Measurements from ENCODE around the gene LINC00632. TPM values are rescaled to one million over a fixed set of nuclear protein-coding genes. Genes with fewer than 3 reads are reported as not detected.

LINC00632 gene
- total RNA-seq (100 to 1,000 TPM in 6 of 10 donors, 10 to 100 TPM in 4; 51.3 to 189 (median 118) TPM), polyA plus RNA-seq (1 to 10 TPM; 1.4 to 4.3 TPM)
- long read RNA-seq, donor 1: 0 reads
- long read RNA-seq, donor 2: 0 reads
- long read RNA-seq, donor 3: 0 reads

DNA sequence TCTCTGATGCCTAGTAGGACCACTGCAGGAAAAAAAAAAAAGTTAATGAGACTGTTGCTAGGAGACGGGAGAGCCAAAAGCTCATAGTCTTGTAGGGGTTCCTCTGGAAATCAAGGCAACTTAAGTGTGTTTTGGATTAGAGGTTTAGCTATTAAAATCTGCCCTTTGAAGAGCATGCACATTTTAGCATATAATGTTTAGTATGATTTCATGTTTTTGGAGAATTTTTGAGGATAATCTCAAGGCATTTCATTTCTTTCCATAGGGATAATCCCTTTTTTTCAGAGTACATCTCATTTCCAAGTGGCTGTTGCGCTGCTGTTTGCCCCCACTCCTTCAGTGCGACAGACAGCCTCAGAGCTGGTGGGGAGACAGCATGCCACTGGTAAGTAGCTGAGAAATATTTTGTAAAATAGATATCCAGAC is at the start of gene LINC00632:
Gene LINC00632 (plus strand): TSS at position 339 of the 426 bp plus-strand sequence.
- intact Hi-C loops (cut with DNase I): no loop called here

DNA sequence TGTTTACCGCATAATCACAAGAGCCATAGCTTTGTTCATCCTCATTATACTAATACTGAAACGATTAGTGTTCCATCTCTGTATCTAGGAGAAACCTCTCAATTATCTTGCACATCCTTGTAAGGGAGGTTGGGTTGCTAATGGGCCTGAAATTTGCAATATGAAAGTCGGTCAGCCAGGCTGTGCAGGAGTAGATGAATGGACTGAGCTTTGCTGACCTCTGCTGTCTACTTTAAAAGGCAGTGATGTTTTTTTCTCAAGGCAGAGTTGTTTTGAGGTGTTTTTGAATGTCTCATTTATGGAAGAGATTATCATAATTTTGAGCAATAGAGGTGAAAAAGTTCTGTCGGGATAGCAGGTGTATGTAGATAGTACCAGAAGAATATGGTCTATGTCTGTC is 47.9 kb upstream of the LINC00632 start:
- TF ChIP-seq, protein P1, sequence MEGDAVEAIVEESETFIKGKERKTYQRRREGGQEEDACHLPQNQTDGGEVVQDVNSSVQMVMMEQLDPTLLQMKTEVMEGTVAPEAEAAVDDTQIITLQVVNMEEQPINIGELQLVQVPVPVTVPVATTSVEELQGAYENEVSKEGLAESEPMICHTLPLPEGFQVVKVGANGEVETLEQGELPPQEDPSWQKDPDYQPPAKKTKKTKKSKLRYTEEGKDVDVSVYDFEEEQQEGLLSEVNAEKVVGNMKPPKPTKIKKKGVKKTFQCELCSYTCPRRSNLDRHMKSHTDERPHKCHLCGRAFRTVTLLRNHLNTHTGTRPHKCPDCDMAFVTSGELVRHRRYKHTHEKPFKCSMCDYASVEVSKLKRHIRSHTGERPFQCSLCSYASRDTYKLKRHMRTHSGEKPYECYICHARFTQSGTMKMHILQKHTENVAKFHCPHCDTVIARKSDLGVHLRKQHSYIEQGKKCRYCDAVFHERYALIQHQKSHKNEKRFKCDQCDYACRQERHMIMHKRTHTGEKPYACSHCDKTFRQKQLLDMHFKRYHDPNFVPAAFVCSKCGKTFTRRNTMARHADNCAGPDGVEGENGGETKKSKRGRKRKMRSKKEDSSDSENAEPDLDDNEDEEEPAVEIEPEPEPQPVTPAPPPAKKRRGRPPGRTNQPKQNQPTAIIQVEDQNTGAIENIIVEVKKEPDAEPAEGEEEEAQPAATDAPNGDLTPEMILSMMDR (IDR thresholded peaks at IDR 0.05): peak in 1 of 9 donors; percentile 14
- peaks cover 0 to 19% (median 0%) of the 10 kb centered on the region in 7 donors for H3K27me3 ChIP-seq
- no peak overlapping the region for H3K27ac ChIP-seq
- intact Hi-C loops (cut with DNase I): loop anchor here in 6 of 10 donors (5.0 to 10.0 kb wide), 2 partner anchors 604 to 607 kb away; no protein-coding TSS in a partner anchor
- H3K9me3 ChIP-seq: no peaks in the 10 kb centered on the region
- H3K4me1 ChIP-seq: no peaks in the 10 kb centered on the region
- DNase-seq: no peak
- H3K36me3 ChIP-seq: no peaks in the 10 kb centered on the region
- 46 to 55% methylated on average over 4 of the region's 4 CpGs for WGBS, 2 donors
- no peak overlapping the region for H3K4me3 ChIP-seq
- no peak for ATAC-seq

More for the DNA sequence above, at the start of gene LINC00632:
- WGBS, 2 donors: 37 to 49% methylated on average over 3 of the region's 3 CpGs
- Histone ChIP-seq H3K27ac (peak within 1 kb of the TSS in 2 of 10 donors; percentile 7 to 19), H3K27me3 (peaks cover 0 to 37% (median 0%) of the 10 kb centered on the region in 7 donors), H3K4me3 (peak within 1 kb of the TSS in 5 of 10 donors; percentile 32 to 42 (median 37)), H3K36me3 (no peaks in the 10 kb centered on the region), H3K4me1 (peaks cover 0 to 5% (median 0%) of the 10 kb centered on the region in 9 donors), H3K9me3 (no peaks in the 10 kb centered on the region)
- ATAC-seq (no peak), DNase-seq (no peak)
- TF ChIP-seq, protein P1 (IDR thresholded peaks at IDR 0.05): no peak

DNA sequence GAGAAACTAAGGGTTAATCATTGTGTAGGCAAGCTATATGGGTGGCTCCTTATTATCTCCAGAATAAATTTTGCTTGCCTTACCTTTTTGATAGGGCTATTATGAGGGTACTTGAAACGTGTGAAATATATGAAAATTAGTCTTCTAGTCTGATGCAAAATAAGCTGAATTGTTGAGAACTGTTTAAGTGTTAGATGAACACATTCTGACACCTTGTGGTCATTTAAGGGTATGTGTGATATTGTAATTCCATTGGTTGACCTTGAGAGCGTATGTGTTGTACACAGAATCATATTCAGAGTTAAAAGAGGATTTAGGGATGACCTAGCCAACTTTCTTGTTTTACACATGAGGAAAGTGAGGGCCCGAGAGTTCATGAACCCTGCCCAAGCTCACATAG is 44.6 kb upstream of the LINC00632 start:
- intact Hi-C loops (cut with DNase I): loop anchor here in 7 of 10 donors (5.0 to 10.0 kb wide), 2 partner anchors 608 to 610 kb away; no protein-coding TSS in a partner anchor
- WGBS, 2 donors: 28 to 34% methylated on average over 3 of the region's 3 CpGs
- Histone ChIP-seq H3K27me3 (peaks cover 0 to 13% (median 0%) of the 10 kb centered on the region in 7 donors), H3K36me3 (no peaks in the 10 kb centered on the region), H3K4me1 (no peaks in the 10 kb centered on the region), H3K9me3 (no peaks in the 10 kb centered on the region), H3K4me3 (no peak overlapping the region), H3K27ac (no peak overlapping the region)
- ATAC-seq (peak in 1 of 8 donors; percentile 33), DNase-seq (no peak)
- TF ChIP-seq, protein P1 (IDR thresholded peaks at IDR 0.05): peak in 8 of 9 donors; percentile 10 to 40 (median 29)

DNA sequence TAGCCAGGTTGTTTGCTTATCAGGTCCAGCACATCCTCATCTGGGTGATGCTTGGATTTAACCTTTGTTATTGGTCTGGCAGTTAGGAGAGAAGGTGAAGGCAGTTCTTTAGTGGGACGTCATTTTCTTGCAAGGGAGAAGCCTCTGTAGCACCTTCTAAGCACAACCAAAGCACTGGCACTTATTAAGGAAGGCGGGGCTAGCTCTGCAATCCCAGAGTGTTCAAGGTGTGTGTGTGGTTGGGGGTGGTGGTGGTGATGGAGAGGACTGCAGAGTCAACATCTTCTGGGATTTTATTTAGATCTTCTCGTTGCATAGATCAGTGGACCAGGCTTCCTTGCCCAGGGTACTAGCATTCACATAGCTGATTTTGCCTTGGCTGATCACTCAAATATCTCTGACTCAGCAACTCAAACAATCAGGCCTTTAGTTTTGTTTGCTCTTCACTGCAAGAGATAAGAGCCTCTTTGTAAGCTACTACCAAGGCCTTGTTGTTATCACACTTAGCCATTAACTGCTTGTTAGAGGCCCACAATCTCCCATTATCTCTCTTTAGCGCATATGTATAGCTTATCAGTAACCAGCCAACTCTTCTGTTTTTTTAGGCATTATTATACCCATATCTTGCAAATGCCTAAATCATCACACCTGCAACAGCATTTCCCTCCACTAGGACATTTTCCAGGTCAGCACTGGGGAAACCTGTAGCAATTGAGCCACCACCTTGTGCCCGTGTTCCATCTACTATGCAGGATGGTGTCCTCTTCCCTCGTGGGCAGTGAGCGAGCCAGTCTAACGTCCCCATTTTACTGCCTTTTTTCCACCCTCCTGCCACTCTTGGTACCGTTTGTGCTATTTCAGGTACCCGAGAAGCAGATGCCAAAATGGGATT is 36.5 kb upstream of the LINC00632 start:
- Histone ChIP-seq H3K9me3 (no peaks in the 10 kb centered on the region), H3K36me3 (no peaks in the 10 kb centered on the region), H3K4me3 (no peak overlapping the region), H3K27me3 (peaks cover 0 to 10% (median 0%) of the 10 kb centered on the region in 7 donors), H3K4me1 (no peaks in the 10 kb centered on the region), H3K27ac (no peak overlapping the region)
- intact Hi-C loops (cut with DNase I): no loop called here
- ATAC-seq (no peak), DNase-seq (no peak)
- TF ChIP-seq, protein P1 (IDR thresholded peaks at IDR 0.05): no peak
- WGBS, 2 donors: 53 to 56% methylated on average over 10 of the region's 10 CpGs

All from heart right ventricle (tissue), 16 donors.